HepG2 (cell line): ENCODE results near the gene MIX23. TPM values are rescaled to one million over a fixed set of nuclear protein-coding genes. Genes with fewer than 3 reads are reported as not detected.

ENCODE experiments used
- ARID2 ChIP-seq: sonication (generic); formaldehyde crosslinking; IDR thresholded peaks from 2 replicates; pipeline ENCODE4 v1.8.1; 2022; ENCODE audit warnings: mild to moderate bottlenecking, missing genetic modification reagents, borderline replicate concordance
- CBX2 ChIP-seq, 2 experiments: fragments of 200-600 bp in 1 of 2; sonication (generic); formaldehyde crosslinking in 1 of 2; IDR thresholded peaks; 2 replicates each; pipeline versions ENCODE4 v1.7.0 to v1.8.1; 2018 to 2022; ENCODE audit warnings: low read depth in 2 of 2, low read length in 1 of 2, mild to moderate bottlenecking in 1 of 2, missing genetic modification reagents in 1 of 2
- CREM ChIP-seq, 2 experiments: sonication (generic) in 1 of 2; formaldehyde crosslinking in 1 of 2; IDR thresholded peaks; 2 replicates each; pipeline versions ENCODE4 v1.4.0 to v1.6.1; 2016 to 2020; ENCODE audit warnings: antibody characterized with exemption in 1 of 2, mild to moderate bottlenecking in 1 of 2, missing genetic modification reagents in 1 of 2
- HNRNPH1 ChIP-seq: fragments of 200-400 bp; formaldehyde crosslinking; optimal IDR thresholded peaks from 2 replicates; pipeline ENCODE3; 2017; ENCODE audit warnings: mild to moderate bottlenecking, low read depth, low read length
- KLF15 ChIP-seq: sonication (generic); formaldehyde crosslinking; IDR thresholded peaks from 2 replicates; pipeline ENCODE4 v1.8.1; 2023; ENCODE audit warnings: borderline replicate concordance, mild to moderate bottlenecking, inconsistent platforms, missing genetic modification reagents, mixed read lengths
- MAFK ChIP-seq, 2 experiments: IDR thresholded peaks in 1 of 2; conservative IDR thresholded peaks in 1 of 2; 2 replicates each; pipeline ENCODE4 v1.6.1; 2011; ENCODE audit warnings: improper control_type of control experiment in 2 of 2, low read length in 2 of 2
- SAFB2 ChIP-seq: sonication (generic); formaldehyde crosslinking; IDR thresholded peaks from 2 replicates; pipeline ENCODE4 v1.5.1; 2020; ENCODE audit warnings: missing genetic modification reagents, low read depth, mild to moderate bottlenecking, borderline replicate concordance
- YY1 ChIP-seq: IDR thresholded peaks from 2 replicates; pipeline ENCODE4 v1.6.1; 2011; ENCODE audit warnings: low read length, low read depth, moderate library complexity, mild to moderate bottlenecking; ENCODE audit not compliant: insufficient read depth, insufficient replicate concordance
- ZFP37 ChIP-seq: sonication (generic); formaldehyde crosslinking; IDR thresholded peaks from 2 replicates; pipeline ENCODE4 v1.4.0; 2020; ENCODE audit warnings: missing genetic modification reagents, borderline replicate concordance
- ZNF530 ChIP-seq: sonication (generic); formaldehyde crosslinking; IDR thresholded peaks from 2 replicates; pipeline ENCODE4 v1.5.0; 2020; ENCODE audit warnings: low read depth, mild to moderate bottlenecking, missing genetic modification reagents
- ZNF670 ChIP-seq: sonication (generic); formaldehyde crosslinking; IDR thresholded peaks from 2 replicates; pipeline ENCODE4 v1.8.0; 2022; ENCODE audit warnings: mild to moderate bottlenecking, missing genetic modification reagents, borderline replicate concordance
- ZNF740 ChIP-seq: sonication (generic); formaldehyde crosslinking; IDR thresholded peaks from 2 replicates; pipeline ENCODE4 v1.4.0; 2020; ENCODE audit warnings: missing genetic modification reagents
- ZNF772 ChIP-seq: sonication (generic); formaldehyde crosslinking; IDR thresholded peaks from 2 replicates; pipeline ENCODE4 v1.5.0; 2020; ENCODE audit warnings: mild to moderate bottlenecking, missing genetic modification reagents
- ZNF841 ChIP-seq: sonication (generic); formaldehyde crosslinking; IDR thresholded peaks from 2 replicates; pipeline ENCODE4 v1.8.1; 2023; ENCODE audit warnings: missing genetic modification reagents, borderline replicate concordance
- polyA plus RNA-seq, 8 experiments: library from polyadenylated mRNA; depleted of rRNA in 3 of 8; stranded (reverse) in 7 of 8; unstranded in 1 of 8; fragments of >200 nt; fragmentation: Illumina TruSeq in 4 of 8; extraction: Trizol in 4 of 8; gene quantifications; 2 replicates each; pipeline versions ENCODE4 v1.2.1 to v1.2.3, GENCODE V29; 2011 to 2016; ENCODE audit warnings: low read depth in 4 of 8, missing spikeins in 1 of 8, mixed read lengths in 1 of 8; ENCODE audit not compliant: insufficient read depth in 1 of 8
- total RNA-seq, 5 experiments: library from RNA; depleted of rRNA; stranded (reverse); fragments of >200 nt; fragmentation: Illumina TruSeq; extraction: Trizol; gene quantifications; 2 replicates each; pipeline ENCODE4 v1.2.3, GENCODE V29; 2016; ENCODE audit warnings: low read depth in 1 of 5
- TF ChIP-seq, protein P1 (sequence below): sonication (generic); formaldehyde crosslinking; IDR thresholded peaks from 2 replicates; pipeline ENCODE4 v1.5.1; 2020; ENCODE audit warnings: mild to moderate bottlenecking, missing genetic modification reagents, moderate library complexity
- TF ChIP-seq, protein P2 (sequence below), 2 experiments: sonication (generic) in 1 of 2; formaldehyde crosslinking in 1 of 2; IDR thresholded peaks; 2 replicates each; pipeline versions ENCODE4 v1.4.0 to v1.6.1; 2018 to 2020; ENCODE audit warnings: missing genetic modification reagents in 2 of 2, borderline replicate concordance in 1 of 2, low read depth in 1 of 2, mild to moderate bottlenecking in 1 of 2, missing biosample characterization in 1 of 2
- TF ChIP-seq, protein P3 (sequence below): sonication (generic); formaldehyde crosslinking; IDR thresholded peaks from 2 replicates; pipeline ENCODE4 v1.5.0; 2020; ENCODE audit warnings: mild to moderate bottlenecking, missing genetic modification reagents

The MIX23 gene
- total and polyA plus RNA-seq, 2 of the 13 experiments (the other 11 are each of a cell fraction or from before 2014, with no cell fraction given) = 20.0 to 152 TPM

DNA sequence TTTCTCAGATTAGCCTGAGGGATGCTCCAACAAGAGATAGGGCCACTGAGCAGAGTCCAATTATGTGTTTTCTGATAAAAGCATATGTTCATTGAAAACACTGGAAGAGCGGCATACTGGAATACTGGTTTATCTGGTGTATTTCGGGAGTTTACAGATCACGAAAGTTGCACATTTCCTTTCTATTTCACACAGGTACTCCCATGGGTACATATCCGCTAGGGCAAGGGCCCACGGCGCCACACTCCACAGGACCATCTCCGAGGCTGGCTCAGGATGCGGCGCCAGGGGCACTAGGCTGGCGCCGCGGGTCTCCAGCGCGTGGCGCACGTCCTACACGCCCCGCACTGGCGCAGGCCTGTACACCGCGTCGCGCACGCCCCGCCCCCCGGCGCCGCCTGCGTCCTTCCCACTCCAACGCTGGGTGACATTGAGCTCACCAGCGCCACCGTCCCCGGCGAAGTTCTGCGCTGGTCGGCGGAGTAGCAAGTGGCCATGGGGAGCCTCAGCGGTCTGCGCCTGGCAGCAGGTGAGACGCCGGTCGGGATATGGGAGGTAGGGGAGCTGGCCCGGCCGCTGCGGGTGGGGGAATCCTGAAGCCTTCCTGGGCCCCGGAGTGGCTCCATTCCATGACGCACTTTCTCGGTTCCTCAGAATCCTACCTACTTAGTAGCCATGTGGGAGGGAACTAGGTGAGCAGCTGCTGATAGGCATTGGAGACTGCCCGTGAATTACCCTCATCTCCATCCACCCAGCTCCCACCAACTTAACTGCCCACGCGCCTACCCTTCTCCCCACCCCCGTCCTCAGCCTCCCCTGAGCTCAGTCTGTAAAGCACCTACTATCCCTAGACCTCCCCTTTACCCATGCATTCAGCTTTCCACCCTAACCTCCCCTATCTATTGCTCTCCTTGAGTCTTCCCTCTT, 1.0 kb upstream of the MIX23 start, which contains the start of gene FAM162A (continued):
- no peak for TF ChIP-seq CREM (IDR thresholded peaks at IDR 0.05)
- TF ChIP-seq CREM (CRISPR knock-in tag; IDR thresholded peaks at IDR 0.05) = no peak
- peak; percentile 96 for TF ChIP-seq ARID2 (CRISPR knock-in tag)
- TF ChIP-seq, protein P1, sequence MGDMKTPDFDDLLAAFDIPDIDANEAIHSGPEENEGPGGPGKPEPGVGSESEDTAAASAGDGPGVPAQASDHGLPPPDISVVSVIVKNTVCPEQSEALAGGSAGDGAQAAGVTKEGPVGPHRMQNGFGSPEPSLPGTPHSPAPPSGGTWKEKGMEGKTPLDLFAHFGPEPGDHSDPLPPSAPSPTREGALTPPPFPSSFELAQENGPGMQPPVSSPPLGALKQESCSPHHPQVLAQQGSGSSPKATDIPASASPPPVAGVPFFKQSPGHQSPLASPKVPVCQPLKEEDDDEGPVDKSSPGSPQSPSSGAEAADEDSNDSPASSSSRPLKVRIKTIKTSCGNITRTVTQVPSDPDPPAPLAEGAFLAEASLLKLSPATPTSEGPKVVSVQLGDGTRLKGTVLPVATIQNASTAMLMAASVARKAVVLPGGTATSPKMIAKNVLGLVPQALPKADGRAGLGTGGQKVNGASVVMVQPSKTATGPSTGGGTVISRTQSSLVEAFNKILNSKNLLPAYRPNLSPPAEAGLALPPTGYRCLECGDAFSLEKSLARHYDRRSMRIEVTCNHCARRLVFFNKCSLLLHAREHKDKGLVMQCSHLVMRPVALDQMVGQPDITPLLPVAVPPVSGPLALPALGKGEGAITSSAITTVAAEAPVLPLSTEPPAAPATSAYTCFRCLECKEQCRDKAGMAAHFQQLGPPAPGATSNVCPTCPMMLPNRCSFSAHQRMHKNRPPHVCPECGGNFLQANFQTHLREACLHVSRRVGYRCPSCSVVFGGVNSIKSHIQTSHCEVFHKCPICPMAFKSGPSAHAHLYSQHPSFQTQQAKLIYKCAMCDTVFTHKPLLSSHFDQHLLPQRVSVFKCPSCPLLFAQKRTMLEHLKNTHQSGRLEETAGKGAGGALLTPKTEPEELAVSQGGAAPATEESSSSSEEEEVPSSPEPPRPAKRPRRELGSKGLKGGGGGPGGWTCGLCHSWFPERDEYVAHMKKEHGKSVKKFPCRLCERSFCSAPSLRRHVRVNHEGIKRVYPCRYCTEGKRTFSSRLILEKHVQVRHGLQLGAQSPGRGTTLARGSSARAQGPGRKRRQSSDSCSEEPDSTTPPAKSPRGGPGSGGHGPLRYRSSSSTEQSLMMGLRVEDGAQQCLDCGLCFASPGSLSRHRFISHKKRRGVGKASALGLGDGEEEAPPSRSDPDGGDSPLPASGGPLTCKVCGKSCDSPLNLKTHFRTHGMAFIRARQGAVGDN = peak; percentile 98
- TF ChIP-seq MAFK (conservative IDR thresholded peaks at IDR 0.05 in 1 of 2, IDR thresholded peaks at IDR 0.05 in 1 of 2; ENCODE audit: low read length in 2 of 2) = no peak
- peak; percentile 83 for TF ChIP-seq SAFB2 (CRISPR knock-in tag)
- TF ChIP-seq HNRNPH1 = no peak
- peak; percentile 27; the same call in 1 of the 2 replicates for TF ChIP-seq ZNF670 (CRISPR knock-in tag)
- peak; percentile 75 for TF ChIP-seq ZNF772 (CRISPR knock-in tag)
- TF ChIP-seq YY1 = peak; percentile 85
- TF ChIP-seq KLF15 (CRISPR knock-in tag) = no peak; the same call in 1 of the 2 replicates
- TF ChIP-seq ZFP37 = no peak
- TF ChIP-seq ZNF530 = no peak
- TF ChIP-seq, protein P2, sequence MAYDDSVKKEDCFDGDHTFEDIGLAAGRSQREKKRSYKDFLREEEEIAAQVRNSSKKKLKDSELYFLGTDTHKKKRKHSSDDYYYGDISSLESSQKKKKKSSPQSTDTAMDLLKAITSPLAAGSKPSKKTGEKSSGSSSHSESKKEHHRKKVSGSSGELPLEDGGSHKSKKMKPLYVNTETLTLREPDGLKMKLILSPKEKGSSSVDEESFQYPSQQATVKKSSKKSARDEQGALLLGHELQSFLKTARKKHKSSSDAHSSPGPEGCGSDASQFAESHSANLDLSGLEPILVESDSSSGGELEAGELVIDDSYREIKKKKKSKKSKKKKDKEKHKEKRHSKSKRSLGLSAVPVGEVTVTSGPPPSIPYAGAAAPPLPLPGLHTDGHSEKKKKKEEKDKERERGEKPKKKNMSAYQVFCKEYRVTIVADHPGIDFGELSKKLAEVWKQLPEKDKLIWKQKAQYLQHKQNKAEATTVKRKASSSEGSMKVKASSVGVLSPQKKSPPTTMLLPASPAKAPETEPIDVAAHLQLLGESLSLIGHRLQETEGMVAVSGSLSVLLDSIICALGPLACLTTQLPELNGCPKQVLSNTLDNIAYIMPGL (CRISPR knock-in tag; IDR thresholded peaks at IDR 0.05; ENCODE audit: borderline replicate concordance in 1 of 2, low read depth in 1 of 2) = peak; percentile 99 to 100
- TF ChIP-seq ZNF841 (CRISPR knock-in tag) = no peak
- TF ChIP-seq, protein P3, sequence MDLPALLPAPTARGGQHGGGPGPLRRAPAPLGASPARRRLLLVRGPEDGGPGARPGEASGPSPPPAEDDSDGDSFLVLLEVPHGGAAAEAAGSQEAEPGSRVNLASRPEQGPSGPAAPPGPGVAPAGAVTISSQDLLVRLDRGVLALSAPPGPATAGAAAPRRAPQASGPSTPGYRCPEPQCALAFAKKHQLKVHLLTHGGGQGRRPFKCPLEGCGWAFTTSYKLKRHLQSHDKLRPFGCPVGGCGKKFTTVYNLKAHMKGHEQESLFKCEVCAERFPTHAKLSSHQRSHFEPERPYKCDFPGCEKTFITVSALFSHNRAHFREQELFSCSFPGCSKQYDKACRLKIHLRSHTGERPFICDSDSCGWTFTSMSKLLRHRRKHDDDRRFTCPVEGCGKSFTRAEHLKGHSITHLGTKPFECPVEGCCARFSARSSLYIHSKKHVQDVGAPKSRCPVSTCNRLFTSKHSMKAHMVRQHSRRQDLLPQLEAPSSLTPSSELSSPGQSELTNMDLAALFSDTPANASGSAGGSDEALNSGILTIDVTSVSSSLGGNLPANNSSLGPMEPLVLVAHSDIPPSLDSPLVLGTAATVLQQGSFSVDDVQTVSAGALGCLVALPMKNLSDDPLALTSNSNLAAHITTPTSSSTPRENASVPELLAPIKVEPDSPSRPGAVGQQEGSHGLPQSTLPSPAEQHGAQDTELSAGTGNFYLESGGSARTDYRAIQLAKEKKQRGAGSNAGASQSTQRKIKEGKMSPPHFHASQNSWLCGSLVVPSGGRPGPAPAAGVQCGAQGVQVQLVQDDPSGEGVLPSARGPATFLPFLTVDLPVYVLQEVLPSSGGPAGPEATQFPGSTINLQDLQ = 0 out of 2 replicates have a peak, but pooled peaks have one; percentile 17
- peak; percentile 77; the same call in 1 of the 2 replicates for TF ChIP-seq ZNF740 (CRISPR knock-in tag)
- TF ChIP-seq CBX2 (IDR thresholded peaks at IDR 0.05; ENCODE audit: low read depth, low read length) = no peak
- TF ChIP-seq CBX2 (CRISPR knock-in tag; IDR thresholded peaks at IDR 0.05; ENCODE audit: low read depth) = no peak
